Gastroesophageal sphincter (tissue), 3 donors: Measurements from ENCODE around the gene KIF12.

Experiments
- POLR2A ChIP-seq, 2 donors: fragments of 450-650 bp; IDR thresholded peaks; one replicate each; pipeline ENCODE4 v1.6.1; 2017; ENCODE audit warnings: antibody characterized with exemption in 2 of 2, mild to moderate bottlenecking in 2 of 2, moderate library complexity in 1 of 2
- TF ChIP-seq, protein P1 (sequence below), 4 experiments: fragments of 200-600 bp in 2 of 4; fragments of 450-650 bp in 2 of 4; sonication (generic) in 1 of 4; IDR thresholded peaks; one replicate each; pipeline ENCODE4 v1.5.1; 2017 to 2019; ENCODE audit warnings: antibody characterized with exemption in 4 of 4, mild to moderate bottlenecking in 2 of 4, moderate library complexity in 2 of 4

GRCh38 chr9:114077162-114077837 lies 21.8 kb downstream of the KIF12 start:
- TF ChIP-seq, protein P1, sequence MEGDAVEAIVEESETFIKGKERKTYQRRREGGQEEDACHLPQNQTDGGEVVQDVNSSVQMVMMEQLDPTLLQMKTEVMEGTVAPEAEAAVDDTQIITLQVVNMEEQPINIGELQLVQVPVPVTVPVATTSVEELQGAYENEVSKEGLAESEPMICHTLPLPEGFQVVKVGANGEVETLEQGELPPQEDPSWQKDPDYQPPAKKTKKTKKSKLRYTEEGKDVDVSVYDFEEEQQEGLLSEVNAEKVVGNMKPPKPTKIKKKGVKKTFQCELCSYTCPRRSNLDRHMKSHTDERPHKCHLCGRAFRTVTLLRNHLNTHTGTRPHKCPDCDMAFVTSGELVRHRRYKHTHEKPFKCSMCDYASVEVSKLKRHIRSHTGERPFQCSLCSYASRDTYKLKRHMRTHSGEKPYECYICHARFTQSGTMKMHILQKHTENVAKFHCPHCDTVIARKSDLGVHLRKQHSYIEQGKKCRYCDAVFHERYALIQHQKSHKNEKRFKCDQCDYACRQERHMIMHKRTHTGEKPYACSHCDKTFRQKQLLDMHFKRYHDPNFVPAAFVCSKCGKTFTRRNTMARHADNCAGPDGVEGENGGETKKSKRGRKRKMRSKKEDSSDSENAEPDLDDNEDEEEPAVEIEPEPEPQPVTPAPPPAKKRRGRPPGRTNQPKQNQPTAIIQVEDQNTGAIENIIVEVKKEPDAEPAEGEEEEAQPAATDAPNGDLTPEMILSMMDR (IDR thresholded peaks at IDR 0.05), result no peak
- TF ChIP-seq POLR2A (IDR thresholded peaks at IDR 0.05), result no peak
